G401 (cell line): ENCODE measurements around the gene C15orf61. TPM values are rescaled to one million over a fixed set of nuclear protein-coding genes. Genes with fewer than 3 reads are reported as not detected.
A peak's percentile ranks its signal among the peaks of the same experiment; 100 is the strongest.

Experiments used
- DNase-seq: peaks from one replicate; pipeline ENCODE4 v3.0.0-alpha.2; 2015; ENCODE audit warnings: low spot score
- in situ Hi-C: cut with HindIII; loops from 2 replicates; pipeline ENCODE4 v1.10.0; 2016; ENCODE audit warnings: low sequenced_read_pairs, mixed read lengths
- total RNA-seq: library from RNA; depleted of rRNA; stranded (reverse); fragments of >200 nt; shearing (Covaris generic); gene quantifications from 2 replicates; pipeline ENCODE4 v1.2.3, GENCODE V29; 2014; rRNA removed

The C15orf61 gene
- 18.5 and 19.9 TPM in 2 replicates for total RNA-seq

DNA sequence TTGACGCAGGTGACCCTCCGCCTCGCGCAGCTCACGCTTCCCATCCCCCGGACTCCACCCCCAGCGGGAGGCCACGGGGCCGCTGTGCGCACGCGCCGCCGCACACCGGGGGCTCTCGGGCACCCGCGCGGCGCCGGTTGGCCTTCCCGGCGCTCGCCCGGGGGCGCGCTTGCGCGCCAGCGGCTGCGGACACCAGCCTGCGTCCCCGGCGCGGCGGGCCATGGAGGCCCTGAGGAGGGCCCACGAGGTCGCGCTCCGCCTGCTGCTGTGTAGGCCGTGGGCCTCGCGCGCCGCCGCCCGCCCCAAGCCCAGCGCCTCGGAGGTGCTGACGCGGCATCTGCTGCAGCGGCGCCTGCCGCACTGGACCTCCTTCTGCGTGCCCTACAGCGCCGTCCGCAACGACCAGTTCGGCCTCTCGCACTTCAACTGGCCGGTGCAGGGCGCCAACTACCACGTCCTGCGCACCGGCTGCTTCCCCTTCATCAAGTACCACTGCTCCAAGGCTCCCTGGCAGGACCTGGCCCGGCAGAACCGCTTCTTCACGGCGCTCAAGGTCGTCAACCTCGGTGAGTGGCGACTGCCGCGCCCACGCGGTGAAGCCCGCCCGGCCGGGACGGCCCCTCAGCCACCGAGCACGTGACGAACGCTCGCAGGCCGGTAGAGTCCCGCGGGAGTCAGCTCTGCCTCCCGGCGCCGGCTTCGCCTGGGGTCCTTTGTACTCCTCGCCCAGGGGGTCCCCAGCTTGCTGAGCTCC, at the start of gene C15orf61:
C15orf61 (plus strand) TSS at position 103 of the 754 bp plus-strand sequence; CDS start at position 221, 118 bp downstream.
- in situ Hi-C loops: no loop called here
- DNase-seq: peak; percentile 80

DNA sequence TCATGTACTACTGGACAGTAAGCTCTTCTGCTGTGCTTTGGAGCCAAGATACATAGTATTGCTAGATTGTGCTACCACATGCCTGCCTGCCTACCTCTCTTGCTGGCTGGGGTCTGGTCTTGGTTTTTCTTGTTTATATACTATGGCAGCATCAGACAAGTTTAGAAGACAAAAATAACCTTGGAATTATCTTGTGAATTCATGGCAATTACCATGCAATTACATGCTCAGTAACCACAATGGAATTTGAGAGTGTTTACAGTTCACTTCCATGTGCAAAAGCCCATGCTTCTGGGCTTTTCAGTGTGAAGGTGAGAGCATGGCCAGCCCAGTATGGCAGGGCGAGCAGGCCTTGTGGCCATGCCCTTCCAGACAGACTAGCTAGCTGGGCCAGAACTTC, 48.0 kb upstream of the C15orf61 start:
- no peak for DNase-seq
- in situ Hi-C loops: no loop called here

DNA sequence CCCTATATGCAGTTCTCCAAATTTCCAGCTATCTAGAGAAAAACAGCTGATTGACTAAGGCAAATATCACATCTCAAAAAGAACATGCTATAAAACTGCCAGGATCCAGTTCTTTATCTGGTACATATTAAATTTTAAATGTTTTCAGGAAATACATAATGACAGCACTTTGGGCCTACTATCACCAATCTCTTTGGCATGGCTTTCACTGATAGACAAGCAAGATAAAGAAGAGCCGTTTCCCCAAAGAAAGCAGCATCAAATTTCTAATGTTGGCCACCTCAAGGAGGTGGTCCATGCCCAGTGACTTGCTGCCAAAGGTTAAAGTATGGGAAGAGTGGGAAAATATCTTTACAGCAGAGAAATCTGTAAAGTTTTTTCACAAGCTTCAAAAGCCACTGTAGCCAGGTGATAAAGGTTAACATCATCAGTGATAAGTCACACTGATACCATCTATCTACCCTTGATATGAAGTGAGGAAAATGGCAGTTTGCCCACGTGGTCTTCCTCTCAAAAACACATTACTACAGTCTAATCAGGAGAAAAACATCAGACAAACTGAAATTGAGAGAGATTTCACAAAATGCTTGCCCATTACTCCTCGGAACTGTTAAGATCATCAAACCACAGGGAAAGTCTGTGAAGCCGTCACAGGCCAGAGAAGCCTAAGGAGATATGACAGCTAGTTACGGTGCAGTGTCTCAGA, 46.4 kb upstream of the C15orf61 start:
- DNase-seq: no peak
- in situ Hi-C loops: no loop called here

DNA sequence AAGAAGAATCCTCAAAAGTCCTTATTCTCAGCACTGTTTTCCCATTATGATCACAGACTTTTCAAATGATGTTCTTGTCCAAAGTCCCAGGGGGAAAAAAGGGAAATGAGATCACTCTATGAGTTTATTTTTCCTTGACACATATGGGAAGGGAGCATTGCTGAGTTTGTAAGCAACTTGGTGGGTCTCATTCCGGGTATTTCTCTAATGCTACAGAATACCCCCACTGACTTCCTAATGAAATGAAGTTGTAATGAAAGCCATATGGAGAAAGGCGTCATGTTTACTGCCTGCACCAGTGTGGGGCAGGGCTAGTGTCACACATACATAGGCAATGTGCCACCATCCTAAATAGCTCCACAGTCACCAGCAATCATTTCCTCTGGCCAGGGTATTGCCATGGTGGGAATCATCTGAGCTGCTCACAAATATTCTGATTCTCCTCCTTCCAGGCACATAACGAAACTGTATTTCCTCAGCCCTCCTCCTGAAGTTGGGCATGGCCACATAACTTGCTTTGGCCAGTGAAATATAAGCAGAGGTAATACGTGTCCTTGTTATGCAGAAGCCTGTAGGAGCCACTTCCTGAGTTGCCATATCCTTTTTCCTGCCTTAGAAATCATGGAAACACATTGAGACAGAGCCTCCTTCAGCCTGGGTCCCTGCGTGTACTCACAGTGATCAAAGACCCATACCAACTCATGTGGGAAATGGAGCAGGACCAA, 41.0 kb upstream of the C15orf61 start:
- DNase-seq: no peak
- in situ Hi-C loops: no loop called here

DNA sequence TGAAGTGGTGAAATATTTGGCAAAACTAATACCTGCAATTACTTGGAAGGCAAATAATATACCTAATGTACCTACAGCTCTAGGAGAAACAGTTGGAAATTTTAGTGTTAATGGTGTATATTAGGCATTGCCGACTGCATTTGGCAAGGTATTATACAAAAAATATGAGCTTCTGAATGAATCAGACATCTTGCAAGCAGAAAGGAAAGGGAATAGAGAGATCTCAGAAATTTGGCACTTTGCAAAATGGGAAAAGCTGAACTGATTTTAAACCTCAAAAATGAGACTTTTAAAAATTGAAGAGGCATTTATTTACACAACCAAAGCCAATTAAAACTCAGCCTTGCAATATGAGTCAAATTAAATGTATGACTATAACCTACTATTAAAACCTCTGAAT, 40.2 kb upstream of the C15orf61 start:
- in situ Hi-C loops: no loop called here
- DNase-seq: no peak

DNA sequence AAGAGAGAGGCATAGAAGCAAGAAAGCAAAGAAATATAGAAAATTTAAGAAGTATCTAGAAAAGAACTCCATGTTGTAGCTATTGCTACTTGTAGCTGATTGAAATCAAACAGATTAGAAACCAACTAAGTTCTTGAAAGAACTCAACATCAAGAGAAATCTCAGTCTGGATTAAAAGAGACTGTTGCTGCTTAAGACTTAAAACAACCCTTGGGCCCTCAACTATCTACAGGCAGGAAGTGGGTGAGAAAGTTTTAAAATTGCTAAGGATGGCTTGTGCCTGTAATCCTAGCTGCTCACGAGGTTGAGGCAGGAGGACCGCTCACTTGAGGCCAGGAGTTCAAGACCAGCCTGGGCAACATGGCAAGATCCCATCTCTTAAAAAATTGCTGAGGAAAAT, 39.3 kb upstream of the C15orf61 start:
- DNase-seq: no peak
- in situ Hi-C loops: no loop called here

DNA sequence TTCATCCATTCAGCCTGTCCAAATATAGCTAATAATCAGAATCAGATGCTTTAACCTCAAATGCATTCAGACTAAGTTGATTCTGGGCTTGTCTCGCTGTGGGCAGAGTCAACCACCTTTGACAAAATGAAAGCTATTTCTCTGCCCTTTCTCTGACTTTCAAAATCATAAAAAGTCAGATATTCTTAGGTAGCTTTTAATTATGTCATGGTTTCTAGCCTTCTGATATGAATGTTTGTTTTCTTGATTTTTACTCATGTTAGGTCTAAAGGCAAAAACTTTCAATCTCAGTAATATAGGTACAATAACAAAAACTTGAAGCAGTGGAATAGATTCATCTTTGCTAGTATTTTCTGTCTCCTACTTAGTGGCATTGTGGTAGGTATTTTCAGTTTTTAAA, 25.3 kb upstream of the C15orf61 start:
- in situ Hi-C loops: no loop called here

DNA sequence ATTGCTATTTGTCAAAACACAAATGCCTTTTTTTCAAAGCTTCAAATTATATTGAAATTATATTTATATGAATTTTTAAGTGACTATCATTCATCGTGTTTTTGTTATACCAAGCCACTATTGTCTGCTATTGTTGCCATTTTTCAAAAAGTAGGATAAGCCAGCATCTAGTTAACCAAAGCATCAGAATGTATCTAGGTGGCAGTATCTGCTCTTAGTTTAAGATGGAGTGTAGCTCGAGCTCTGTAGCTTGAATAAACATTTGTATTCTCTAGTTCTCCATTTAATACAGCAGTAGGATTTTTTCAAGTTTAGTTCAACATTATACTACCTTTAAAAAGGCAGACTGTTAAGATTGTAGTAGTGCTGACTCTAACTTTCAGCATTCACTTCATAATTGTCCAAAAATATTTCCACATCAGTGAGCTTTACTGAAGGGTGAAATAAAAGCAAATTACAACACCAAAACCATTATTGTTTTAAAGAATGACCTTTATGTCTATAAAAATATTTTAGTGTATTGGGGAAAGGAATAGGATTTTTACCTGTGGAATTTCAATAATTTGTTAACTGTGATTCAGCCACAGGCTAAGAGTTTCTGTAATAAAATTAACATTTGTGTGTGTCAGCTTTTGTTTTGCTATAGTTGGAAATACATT, 19.6 kb upstream of the C15orf61 start:
- in situ Hi-C loops: no loop called here
- DNase-seq: peak; percentile 68

More for the DNA sequence above, 25.3 kb upstream of the C15orf61 start:
- no peak for DNase-seq

DNA sequence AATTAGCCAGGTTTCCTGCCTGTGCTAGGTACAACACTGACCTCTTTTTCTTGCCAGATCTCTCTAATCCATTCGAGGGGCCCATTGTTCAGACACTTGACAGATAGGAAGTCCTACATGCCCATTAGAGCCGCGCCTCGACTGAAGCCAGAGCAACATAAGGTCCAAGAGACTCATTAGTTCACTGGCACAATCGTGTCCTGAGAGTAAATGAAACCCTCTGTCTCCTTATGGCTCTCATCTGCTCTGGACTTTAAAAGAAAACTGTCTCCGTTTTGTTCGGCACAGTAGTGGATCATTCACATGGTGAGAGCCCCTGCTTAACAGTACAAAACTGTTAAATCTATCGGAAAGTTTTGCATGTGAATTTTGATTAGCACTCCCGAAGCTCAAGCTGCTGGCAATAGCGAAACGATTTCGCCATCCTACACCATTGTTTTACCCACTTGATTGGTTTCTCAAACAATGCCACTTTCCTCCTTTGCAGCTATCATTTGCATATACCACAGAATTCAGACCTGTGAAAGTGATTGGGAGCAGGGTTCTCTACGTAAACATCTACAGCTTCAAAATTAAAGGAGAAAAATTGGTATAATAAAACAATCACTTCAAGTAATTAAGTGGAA, 19.0 kb upstream of the C15orf61 start:
- DNase-seq: peak; percentile 91
- in situ Hi-C loops: no loop called here

DNA sequence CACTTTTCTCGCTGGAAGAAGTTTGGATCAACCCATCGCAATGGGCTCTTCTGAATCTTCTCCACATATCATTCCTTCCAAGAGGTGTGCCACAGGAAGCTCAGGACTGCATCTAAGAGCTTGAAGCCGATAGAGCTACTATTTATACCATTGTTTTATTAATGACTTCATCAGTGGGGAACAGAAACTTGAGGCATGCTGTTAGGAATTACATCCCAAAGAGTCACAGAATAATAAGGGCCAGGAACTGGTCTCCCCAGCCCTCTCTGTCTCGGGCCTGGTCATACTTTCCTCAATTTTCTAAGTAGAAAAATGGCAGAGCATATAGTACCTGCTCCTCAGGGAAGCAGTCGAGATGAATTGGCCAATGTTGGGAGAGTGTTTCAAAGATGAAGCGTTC, 16.9 kb upstream of the C15orf61 start:
- in situ Hi-C loops: no loop called here
- no peak for DNase-seq

DNA sequence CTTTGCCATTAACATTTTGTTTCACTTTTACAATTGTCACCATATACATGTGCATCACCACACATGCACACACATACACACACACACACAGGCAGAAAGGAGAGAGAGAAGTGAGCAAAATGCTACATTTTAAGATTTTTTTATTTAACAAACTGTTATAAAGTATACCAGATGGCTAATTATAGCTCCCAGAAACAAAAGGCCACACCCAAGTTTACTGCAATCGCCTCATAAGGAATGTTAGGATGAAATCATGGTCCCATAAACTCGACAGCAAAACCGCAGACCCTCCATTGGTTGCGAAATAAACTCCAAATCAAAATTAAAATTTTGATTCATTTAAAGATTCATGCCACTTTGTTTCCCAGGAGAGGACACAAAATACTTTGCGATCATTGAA, 16.1 kb upstream of the C15orf61 start:
- in situ Hi-C loops: no loop called here
- no peak for DNase-seq

DNA sequence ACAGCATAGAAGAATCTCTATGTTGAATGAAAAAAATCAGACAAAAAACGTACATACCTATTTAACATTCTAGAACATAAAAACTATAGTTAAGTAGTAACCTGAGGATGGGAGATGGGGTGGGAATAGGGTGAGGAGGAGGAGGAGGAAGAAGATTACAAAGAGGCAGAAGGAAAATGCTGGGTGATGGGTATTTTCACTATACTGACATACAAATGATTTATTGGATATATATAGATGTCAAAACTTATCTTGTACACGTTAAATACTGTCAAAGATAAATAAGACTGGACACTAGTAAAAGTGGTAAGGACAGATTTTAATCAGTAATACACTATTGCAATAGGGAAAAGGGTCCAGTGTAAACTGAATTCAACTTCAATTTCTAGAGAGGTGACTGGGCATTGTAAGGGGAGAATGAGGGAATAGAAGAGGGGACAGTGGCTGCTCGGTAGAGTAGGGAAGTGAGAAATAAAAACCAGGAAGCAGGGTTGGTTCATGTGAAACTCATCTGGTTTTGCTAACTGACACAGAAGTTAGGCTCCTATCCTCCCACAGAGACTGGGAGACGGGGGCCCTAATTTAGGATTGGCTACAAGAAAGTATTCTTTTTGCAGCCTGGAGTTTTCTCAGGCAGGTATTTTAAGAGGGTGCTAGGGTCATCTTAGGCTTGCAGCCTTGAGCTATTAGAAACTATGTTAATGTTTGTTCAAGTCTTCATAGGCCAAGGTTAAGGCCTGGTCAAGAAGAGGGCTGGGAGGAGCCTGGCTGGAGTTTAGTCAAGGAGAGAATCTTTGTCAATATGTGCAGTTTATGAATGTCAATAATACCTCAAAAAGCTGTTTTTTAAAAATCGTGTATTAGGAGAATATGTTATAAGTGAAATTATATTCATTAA, 15.0 kb upstream of the C15orf61 start:
- in situ Hi-C loops: no loop called here

DNA sequence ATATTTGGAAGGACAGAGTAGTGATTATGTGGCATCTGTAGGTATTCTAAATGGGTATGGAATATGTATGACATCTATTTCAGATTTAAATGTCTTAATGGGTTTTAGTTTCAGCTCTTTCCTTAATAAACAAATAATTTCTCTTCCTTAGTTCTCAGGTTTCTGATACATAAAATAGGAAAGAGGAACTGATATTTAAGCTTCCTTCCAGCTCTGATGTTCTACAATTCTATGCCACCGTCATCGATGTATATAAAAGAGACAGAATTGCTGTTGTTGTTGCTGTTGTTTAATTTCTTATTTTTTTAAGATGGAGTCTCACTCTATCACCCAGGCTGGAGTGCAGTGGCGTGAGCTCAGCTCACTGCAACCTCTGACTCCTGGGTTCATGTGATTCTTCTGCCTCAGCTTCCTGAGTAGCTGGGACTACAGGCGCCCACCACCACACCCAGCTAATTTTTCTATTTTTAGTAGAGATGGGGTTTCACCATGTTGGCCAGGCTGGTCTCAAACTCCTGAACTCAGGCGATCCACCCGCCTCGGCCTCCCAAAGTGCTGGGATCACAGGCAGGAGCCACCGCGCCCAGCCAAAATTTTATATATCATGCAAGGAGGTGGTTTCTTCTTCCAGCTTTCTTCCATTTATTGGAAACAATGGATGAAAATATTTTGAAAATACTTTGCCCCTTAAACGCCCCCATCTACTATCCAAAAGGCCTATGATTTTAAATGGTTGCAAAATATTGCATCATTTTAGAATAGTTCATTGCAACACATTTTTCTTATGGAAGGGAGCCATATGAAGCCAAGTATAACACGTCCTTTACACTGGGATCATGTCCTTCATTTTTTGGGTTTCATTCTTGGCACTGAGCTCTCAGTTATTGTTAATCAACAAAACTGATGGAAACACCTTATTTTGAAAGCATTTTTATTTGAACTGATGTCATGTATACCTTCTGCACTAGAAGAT, 13.9 kb upstream of the C15orf61 start:
- in situ Hi-C loops: no loop called here
- DNase-seq: no peak

More for the DNA sequence above, 15.0 kb upstream of the C15orf61 start:
- DNase-seq: no peak

DNA sequence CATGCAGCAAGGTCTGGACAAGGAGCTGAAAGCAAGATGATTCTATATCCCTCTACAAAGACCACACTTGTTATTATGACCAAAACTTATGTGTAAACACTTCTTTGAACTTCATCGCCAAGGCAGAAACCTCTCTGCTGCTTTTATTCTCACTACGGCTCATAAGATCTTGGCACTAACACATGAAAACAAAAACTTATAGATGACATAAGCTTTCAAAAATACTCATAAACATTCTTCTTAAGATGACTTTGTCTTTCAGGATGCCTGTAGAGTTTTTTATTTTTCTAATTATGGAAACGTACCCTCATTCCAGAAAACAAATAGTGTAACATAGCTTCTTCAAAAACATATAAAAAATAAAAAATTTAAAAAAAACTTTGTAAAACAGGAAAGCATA, 12.5 kb upstream of the C15orf61 start:
- DNase-seq: no peak
- in situ Hi-C loops: no loop called here

DNA sequence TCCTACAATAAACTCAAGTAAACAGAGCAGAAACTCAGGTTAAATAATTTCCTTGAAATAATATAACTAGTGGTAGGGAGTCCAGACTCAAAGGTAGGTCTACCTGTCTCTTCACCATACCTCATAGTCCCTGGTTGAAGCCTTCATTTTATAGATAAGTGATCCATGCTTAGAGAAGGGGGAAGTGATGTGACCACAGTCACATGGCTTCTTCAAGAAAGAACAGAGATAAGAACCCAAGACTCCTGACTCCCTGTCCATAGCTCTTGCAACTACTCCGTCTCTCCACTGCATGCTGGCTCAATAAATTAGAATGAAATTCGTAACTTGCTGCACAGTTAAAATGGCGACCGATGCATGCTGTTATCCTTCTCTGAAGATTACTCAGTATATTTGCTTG, 11.0 kb upstream of the C15orf61 start:
- DNase-seq: no peak
- in situ Hi-C loops: no loop called here

DNA sequence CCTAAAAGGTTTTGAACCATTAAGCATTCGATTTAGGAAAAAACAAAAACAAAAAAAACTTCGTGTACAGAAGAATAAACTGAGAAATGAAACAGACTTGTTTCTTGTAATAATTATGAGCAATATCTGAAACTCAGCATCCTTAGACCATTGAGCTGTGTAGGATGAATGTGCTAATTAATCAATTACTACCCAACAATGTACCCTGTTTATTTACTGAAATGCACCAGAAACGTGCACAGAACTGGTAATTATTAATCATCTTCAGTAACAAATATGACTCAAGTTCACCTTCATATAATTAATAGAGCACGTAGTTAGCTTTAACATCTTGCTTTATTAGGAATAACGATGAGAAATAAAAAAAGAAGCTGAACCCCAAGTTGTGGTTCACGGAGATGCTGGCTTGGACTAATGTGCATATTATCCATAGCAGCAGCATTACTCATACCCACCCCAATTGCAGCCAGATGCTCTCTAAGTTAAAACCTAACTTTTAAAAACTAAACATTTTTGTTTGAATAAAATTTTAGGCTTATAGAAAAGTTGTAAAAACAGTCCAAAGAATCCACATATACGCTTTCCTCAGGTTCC, 10.2 kb upstream of the C15orf61 start:
- DNase-seq: no peak
- in situ Hi-C loops: no loop called here

DNA sequence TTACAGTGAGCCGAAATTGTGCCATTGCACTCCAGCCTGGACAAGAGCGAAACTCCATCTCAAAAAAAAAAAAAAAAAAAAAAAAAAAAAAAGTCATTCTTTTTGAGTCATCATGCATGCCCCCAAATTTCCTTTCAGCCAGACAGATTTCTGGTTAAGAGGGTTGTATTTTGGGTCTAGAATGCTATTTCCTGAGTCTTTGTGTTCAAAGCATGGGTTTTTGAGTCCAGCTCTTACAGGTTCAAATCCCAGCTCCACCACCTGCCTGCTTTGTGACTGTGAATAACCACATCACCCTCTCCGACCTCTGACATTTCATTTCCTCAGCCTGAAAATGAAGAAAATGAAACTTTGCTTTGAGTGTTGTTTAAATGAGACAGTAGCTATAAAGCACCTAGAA, 9.3 kb upstream of the C15orf61 start:
- in situ Hi-C loops: no loop called here
- no peak for DNase-seq
